HCT116 (cell line): ENCODE data around the gene RNU7-1. TPM values are rescaled to one million over a fixed set of nuclear protein-coding genes. Genes with fewer than 3 reads are reported as not detected.

Experiments
- ATAC-seq: fragments of 200-7000 bp; cut with Tn5 transposase; 2 replicates; pipeline ENCODE4 v1.9.1; 2020; ENCODE audit warnings: mild to moderate bottlenecking, moderate library complexity
- BruUV-seq: library from RNA; stranded (reverse); fragments of 400-500 nt; replicated peaks from 2 replicates; lab custom pipeline; 2021; lab: Mats Ljungman, UMichigan
- CTCF ChIA-PET: fragments of 300-600 bp; sonication (Branson Sonifier 250); formaldehyde crosslinking; loops from one replicate; lab custom pipeline; 2021; ENCODE audit warnings: antibody characterized with exemption; lab: Charles Lee
- POLR2A ChIA-PET: fragments of 300-600, 350-600 bp; sonication (Branson Sonifier 250); formaldehyde crosslinking; loops from one replicate; lab custom pipeline; 2021; ENCODE audit warnings: antibody characterized with exemption; lab: Charles Lee
- RAD21 ChIA-PET, 2 experiments: fragments of 300-600 bp; sonication (Branson Sonifier 250); formaldehyde crosslinking; loops; one replicate each; lab custom pipeline; 2023; ENCODE audit warnings: low total read pairs in 2 of 2; ENCODE audit not compliant: uncharacterized antibody in 2 of 2, unreplicated experiment in 2 of 2, low non-redundant PET in 1 of 2; lab: Charles Lee
- DNase-seq: peaks from one replicate; pipeline ENCODE4 v3.0.0-alpha.2; 2010; ENCODE audit warnings: low read depth, low spot score
- H2AFZ ChIP-seq: fragments of 200-600 bp; shearing (Covaris generic), sonication (generic); 2 replicates; pipeline ENCODE4 v1.6.1; 2017; ENCODE audit warnings: low read depth, mixed run types, mixed read lengths, antibody characterized with exemption, low read length; ENCODE audit not compliant: poor library complexity, severe bottlenecking
- H3K27ac ChIP-seq: 2 replicates; pipeline ENCODE4 v1.5.1; 2012; ENCODE audit warnings: low read depth, low read length
- H3K27me3 ChIP-seq: fragments of 200-600 bp; sonication (generic); 2 replicates; pipeline ENCODE4 v1.6.1; 2016; ENCODE audit warnings: mixed run types, low read length, mixed read lengths; ENCODE audit not compliant: insufficient read depth
- H3K36me3 ChIP-seq, 2 experiments: fragments of 200-500 bp in 1 of 2; fragments of 200-600 bp in 1 of 2; sonication (Bioruptor generic) in 1 of 2; sonication (generic) in 1 of 2; 2 replicates each; pipeline versions ENCODE4 v1.5.1 to v1.6.1; 2014 to 2016; ENCODE audit warnings: low read length in 2 of 2, inconsistent platforms in 1 of 2, mixed read lengths in 1 of 2, mixed run types in 1 of 2; ENCODE audit not compliant: insufficient read depth in 2 of 2, control insufficient read depth in 1 of 2
- H3K4me1 ChIP-seq, 2 experiments: fragments of 200-600 bp in 1 of 2; sonication (generic) in 1 of 2; 2 replicates each; pipeline versions ENCODE4 v1.5.1 to v1.6.1; 2012 to 2017; ENCODE audit warnings: low read length in 2 of 2, inconsistent platforms in 1 of 2, mild to moderate bottlenecking in 1 of 2, mixed read lengths in 1 of 2, mixed run types in 1 of 2, moderate library complexity in 1 of 2; ENCODE audit not compliant: insufficient read depth in 2 of 2, control insufficient read depth in 1 of 2
- H3K4me2 ChIP-seq: fragments of 200-600 bp; sonication (generic); 2 replicates; pipeline ENCODE4 v1.6.1; 2017; ENCODE audit warnings: mixed run types, low read length, mixed read lengths
- H3K4me3 ChIP-seq, 2 experiments: fragments of 200-600 bp in 1 of 2; sonication (generic) in 1 of 2; replicated peaks in 1 of 2; 2 replicates each; pipeline ENCODE4 v1.5.1; 2011 to 2016; ENCODE audit warnings: low read length in 2 of 2, control low read depth in 1 of 2, low read depth in 1 of 2, mild to moderate bottlenecking in 1 of 2, mixed read lengths in 1 of 2, mixed run types in 1 of 2
- H3K79me2 ChIP-seq: fragments of 200-600 bp; sonication (generic); 2 replicates; pipeline ENCODE4 v1.6.1; 2017; ENCODE audit warnings: mild to moderate bottlenecking, mixed run types, low read length, moderate library complexity, mixed read lengths; ENCODE audit not compliant: insufficient read depth
- H3K9ac ChIP-seq: fragments of 200-600 bp; sonication (generic); 2 replicates; pipeline ENCODE4 v1.6.1; 2016; ENCODE audit warnings: low read length, mixed read lengths
- H3K9me2 ChIP-seq: fragments of 200-600 bp; sonication (generic), shearing (Covaris generic); 2 replicates; pipeline ENCODE4 v1.6.1; 2017; ENCODE audit warnings: mixed run types, mild to moderate bottlenecking, moderate library complexity; ENCODE audit not compliant: insufficient read depth
- H3K9me3 ChIP-seq, 2 experiments: fragments of 200-500 bp in 1 of 2; fragments of 200-600 bp in 1 of 2; sonication (Bioruptor generic) in 1 of 2; sonication (generic) in 1 of 2; 2 replicates each; pipeline ENCODE4 v1.6.1; 2014 to 2017; ENCODE audit warnings: low read length in 2 of 2, mixed read lengths in 2 of 2, inconsistent platforms in 1 of 2, low read depth in 1 of 2, mild to moderate bottlenecking in 1 of 2, mixed run types in 1 of 2, moderate library complexity in 1 of 2; ENCODE audit not compliant: control insufficient read depth in 1 of 2, insufficient read depth in 1 of 2
- H4K20me1 ChIP-seq: fragments of 200-600 bp; sonication (generic), shearing (Covaris generic); 2 replicates; pipeline ENCODE4 v1.6.1; 2017; ENCODE audit warnings: mixed run types, mild to moderate bottlenecking, moderate library complexity; ENCODE audit not compliant: insufficient read depth
- ATF3 ChIP-seq: IDR thresholded peaks from 2 replicates; pipeline ENCODE4 v1.6.1; 2012
- CTCF ChIP-seq, 3 experiments: fragments of 200-600 bp in 1 of 3; sonication (generic) in 1 of 3; IDR thresholded peaks in 2 of 3; conservative IDR thresholded peaks in 1 of 3; 2 replicates each; pipeline ENCODE4 v1.5.1; 2012 to 2017; ENCODE audit warnings: low read depth in 2 of 3, low read length in 2 of 3, antibody characterized with exemption in 1 of 3, borderline replicate concordance in 1 of 3, control low read depth in 1 of 3, mild to moderate bottlenecking in 1 of 3, mixed read lengths in 1 of 3, mixed run types in 1 of 3, moderate library complexity in 1 of 3; ENCODE audit not compliant: insufficient read depth in 1 of 3
- ELF1 ChIP-seq: IDR thresholded peaks from 2 replicates; pipeline ENCODE4 v1.6.1; 2012; ENCODE audit warnings: low read depth, borderline replicate concordance
- EZH2phosphoT487 ChIP-seq: fragments of 200-600 bp; IDR thresholded peaks from 2 replicates; pipeline ENCODE4 v1.6.1; 2018; ENCODE audit warnings: antibody characterized with exemption, borderline replicate concordance
- POLR2A ChIP-seq: IDR thresholded peaks from 2 replicates; pipeline ENCODE4 v1.7.0; 2011; ENCODE audit warnings: borderline replicate concordance; ENCODE audit not compliant: insufficient read depth, insufficient read length; ENCODE audit errors: extremely low read depth
- POLR2AphosphoS5 ChIP-seq: IDR thresholded peaks from 2 replicates; pipeline ENCODE4 v1.6.1; 2011; ENCODE audit warnings: mild to moderate bottlenecking, low read depth, low read length, moderate library complexity
- SIN3A ChIP-seq: IDR thresholded peaks from 2 replicates; pipeline ENCODE4 v1.6.1; 2012; ENCODE audit warnings: low read depth
- SP1 ChIP-seq: IDR thresholded peaks from 2 replicates; pipeline ENCODE4 v1.6.1; 2012; ENCODE audit warnings: low read depth
- ZFX ChIP-seq: fragments of 450-650 bp; IDR thresholded peaks from 2 replicates; pipeline ENCODE4 v1.6.1; 2017
- intact Hi-C: fragments of 100-400 bp; cut with micrococcal nuclease; formaldehyde crosslinking; loops from 2 replicates; pipeline ENCODE4 v1.10.0; 2022
- total RNA-seq: library from RNA; stranded (reverse); gene quantifications from one replicate; pipeline ENCODE4 v1.2.1, GENCODE V29; 2021; ENCODE audit not compliant: unreplicated experiment

RNU7-1 gene
- total RNA-seq, 1 experiment from 2014 or later: not detected

GRCh38 chr12:6925239-6925539 is 18.4 kb upstream of the RNU7-1 start:
- DNase-seq: no peak
- POLR2A ChIA-PET: interaction anchor here (0.9 to 5.1 kb wide), 18 partner anchors 8 to 183 kb away, joined by 3 to 96 read pairs (median 4); partner anchors contain the start of genes C12orf57, CDCA3, RNU7-1 and SPSB2
- peaks cover 30% of the 10 kb centered on the region for H3K79me2 ChIP-seq
- no TSS peak for BruUV-seq
- peak overlapping the region; percentile 99 for H3K27ac ChIP-seq
- peaks cover 25 to 58% of the 10 kb centered on the region in 2 experiments for H3K4me1 ChIP-seq
- TF ChIP-seq POLR2AphosphoS5 (no peak), POLR2A (no peak), SIN3A (no peak), CTCF (IDR thresholded peaks at IDR 0.05 in 2 of 3, conservative IDR thresholded peaks at IDR 0.05 in 1 of 3; ENCODE audit: borderline replicate concordance in 1 of 3, insufficient read depth in 1 of 3, low read depth in 2 of 3, low read length in 2 of 3) (no peak), ELF1 (no peak), ATF3 (no peak), ZFX (peak; percentile 41; the same call in 1 of the 2 replicates), EZH2phosphoT487 (no peak), SP1 (no peak)
- CTCF ChIA-PET: interaction anchor here (0.8 to 3.5 kb wide), 17 partner anchors 11 to 183 kb away, joined by 3 to 30 read pairs (median 5); partner anchors contain the start of genes C12orf57, C1RL, ENO2 and LRRC23
- peaks cover 0 to 5% of the 10 kb centered on the region in 2 experiments; a peak in 1 of 4 replicates for H3K36me3 ChIP-seq
- no peaks in the 10 kb centered on the region for H3K27me3 ChIP-seq
- H3K9me2 ChIP-seq: no peaks in the 10 kb centered on the region
- intact Hi-C loops: loop anchor here (2.0 to 5.0 kb wide), 3 partner anchors 14 to 53 kb away; partner anchors contain the start of gene SPSB2
- H3K9me3 ChIP-seq: no peaks in the 10 kb centered on the region
- no peak overlapping the region for H2AFZ ChIP-seq
- H3K9ac ChIP-seq: peak overlapping the region; percentile 96
- RAD21 ChIA-PET: interaction anchor here (0.8 to 1.7 kb wide), 4 partner anchors 13 to 37 kb away, joined by 3 to 5 read pairs (median 4); partner anchors contain the start of genes C12orf57 (in 1 of the 2) and RNU7-1 (in 1 of the 2)
- H4K20me1 ChIP-seq: no peaks in the 10 kb centered on the region
- peak; percentile 13; the same call in 1 of the 2 replicates for ATAC-seq
- peak overlapping the region; percentile 89 for H3K4me2 ChIP-seq
- peak overlapping the region; percentile 79 to 81 for H3K4me3 ChIP-seq
